ENCODE measurements around the gene DLX1. TPM values are rescaled to one million over a fixed set of nuclear protein-coding genes. Genes with fewer than 3 reads are reported as not detected.
"Not testable (repeated sequence)": the region's sequence is repeated elsewhere in the genome, so short reads cannot be mapped to it uniquely, and the experiment has no call there.

The DLX1 gene
- total RNA-seq, 1 experiment from 2014 or later = 0.87 TPM

DNA sequence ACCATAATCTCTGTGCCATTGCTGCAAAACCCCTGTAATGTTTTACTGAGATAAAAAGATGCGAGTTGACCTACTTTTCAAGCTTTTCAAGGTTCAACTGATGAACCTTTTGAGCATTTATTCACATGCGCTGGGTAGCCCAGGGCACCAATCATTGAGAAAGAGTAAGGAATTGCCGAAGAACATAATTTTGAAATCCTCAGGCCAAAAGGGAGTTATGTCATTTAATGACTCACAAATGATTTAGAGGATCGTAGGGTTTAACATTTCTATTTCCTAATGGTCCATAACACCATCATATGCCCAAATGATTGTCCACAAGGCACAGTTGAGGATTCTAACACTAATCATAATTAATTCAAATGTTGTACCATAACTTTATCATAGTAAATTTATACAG is 20.2 kb upstream of the DLX1 start:
- Histone ChIP-seq H3K9me2 (ENCODE audit: insufficient read depth) (no peaks in the 10 kb centered on the region), H2AFZ (no peak overlapping the region), H4K20me1 (ENCODE audit: insufficient read depth) (no peaks in the 10 kb centered on the region), H3K9me3 (ENCODE audit: insufficient read depth, low read depth) (no peaks in the 10 kb centered on the region), H3K36me3 (ENCODE audit: low read depth) (0 out of 2 replicates have a peak, but pooled peaks cover 10% of the 10 kb centered on the region), H3K27ac (no peak overlapping the region), H3K4me3 (no peak overlapping the region), H3K4me2 (no peak overlapping the region), H3K4me1 (replicated peaks; ENCODE audit: insufficient read depth) (no peaks in the 10 kb centered on the region), H3K27me3 (ENCODE audit: insufficient read depth, low read depth) (no peaks in the 10 kb centered on the region), H3K79me2 (ENCODE audit: low read depth) (no peaks in the 10 kb centered on the region), H3F3A (ENCODE audit: insufficient read depth, low read depth) (no peaks in the 10 kb centered on the region)
- BruUV-seq (replicated peaks) = no TSS peak
- ChIA-PET CTCF (no interaction called here), POLR2A (ENCODE audit: unreplicated experiment) (no interaction called here)
- intact Hi-C loops (cut with micrococcal nuclease; ENCODE audit: unreplicated experiment) = no loop called here
- TF ChIP-seq EZH2 (IDR thresholded peaks at IDR 0.05; ENCODE audit: low read depth) = no peak
- TF ChIP-seq, protein P1, sequence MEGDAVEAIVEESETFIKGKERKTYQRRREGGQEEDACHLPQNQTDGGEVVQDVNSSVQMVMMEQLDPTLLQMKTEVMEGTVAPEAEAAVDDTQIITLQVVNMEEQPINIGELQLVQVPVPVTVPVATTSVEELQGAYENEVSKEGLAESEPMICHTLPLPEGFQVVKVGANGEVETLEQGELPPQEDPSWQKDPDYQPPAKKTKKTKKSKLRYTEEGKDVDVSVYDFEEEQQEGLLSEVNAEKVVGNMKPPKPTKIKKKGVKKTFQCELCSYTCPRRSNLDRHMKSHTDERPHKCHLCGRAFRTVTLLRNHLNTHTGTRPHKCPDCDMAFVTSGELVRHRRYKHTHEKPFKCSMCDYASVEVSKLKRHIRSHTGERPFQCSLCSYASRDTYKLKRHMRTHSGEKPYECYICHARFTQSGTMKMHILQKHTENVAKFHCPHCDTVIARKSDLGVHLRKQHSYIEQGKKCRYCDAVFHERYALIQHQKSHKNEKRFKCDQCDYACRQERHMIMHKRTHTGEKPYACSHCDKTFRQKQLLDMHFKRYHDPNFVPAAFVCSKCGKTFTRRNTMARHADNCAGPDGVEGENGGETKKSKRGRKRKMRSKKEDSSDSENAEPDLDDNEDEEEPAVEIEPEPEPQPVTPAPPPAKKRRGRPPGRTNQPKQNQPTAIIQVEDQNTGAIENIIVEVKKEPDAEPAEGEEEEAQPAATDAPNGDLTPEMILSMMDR (conservative IDR thresholded peaks at IDR 0.05) = no peak
- no peak for DNase-seq

DNA sequence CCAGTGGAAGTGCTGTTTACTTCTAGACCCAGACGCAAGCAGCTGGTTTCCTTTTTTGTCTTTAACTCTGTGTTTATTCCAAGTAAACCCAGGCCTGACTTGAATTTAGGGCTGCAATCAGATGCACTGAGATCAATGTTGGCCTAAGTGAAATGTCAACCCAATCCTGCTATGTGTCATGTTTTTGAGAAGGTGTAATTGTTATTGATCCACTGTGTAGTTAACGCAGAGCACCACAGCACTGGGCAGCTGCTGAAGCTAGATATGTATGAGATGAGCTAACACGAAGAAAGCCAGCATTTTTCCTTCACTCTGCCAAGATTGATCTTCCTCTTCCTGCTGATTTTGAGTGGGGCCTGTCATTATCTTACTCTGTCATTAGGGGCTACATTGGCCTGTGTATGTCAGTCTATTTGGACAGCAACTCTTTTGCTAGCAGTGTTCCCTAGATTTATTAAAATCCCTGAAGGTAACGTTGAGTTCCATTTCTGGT is 18.9 kb upstream of the DLX1 start:
- Histone ChIP-seq H3F3A (ENCODE audit: insufficient read depth, low read depth) (no peaks in the 10 kb centered on the region), H3K27ac (no peak overlapping the region), H3K9me2 (ENCODE audit: insufficient read depth) (no peaks in the 10 kb centered on the region), H3K9me3 (ENCODE audit: insufficient read depth, low read depth) (no peaks in the 10 kb centered on the region), H3K4me3 (no peak overlapping the region), H4K20me1 (ENCODE audit: insufficient read depth) (no peaks in the 10 kb centered on the region), H3K4me1 (replicated peaks; ENCODE audit: insufficient read depth) (no peaks in the 10 kb centered on the region), H3K27me3 (ENCODE audit: insufficient read depth, low read depth) (no peaks in the 10 kb centered on the region), H3K79me2 (ENCODE audit: low read depth) (no peaks in the 10 kb centered on the region), H2AFZ (no peak overlapping the region), H3K36me3 (ENCODE audit: low read depth) (0 out of 2 replicates have a peak, but pooled peaks cover 10% of the 10 kb centered on the region), H3K4me2 (no peak overlapping the region)
- no TSS peak for BruUV-seq (replicated peaks)
- POLR2A ChIA-PET (ENCODE audit: unreplicated experiment) = no interaction called here
- CTCF ChIA-PET = interaction anchor here (0.7 kb wide), 2 partner anchors 61 to 493 kb away, joined by 4 to 6 read pairs; no protein-coding TSS in a partner anchor
- intact Hi-C loops (cut with micrococcal nuclease; ENCODE audit: unreplicated experiment) = no loop called here
- DNase-seq = no peak
- no peak for TF ChIP-seq EZH2 (IDR thresholded peaks at IDR 0.05; ENCODE audit: low read depth)
- TF ChIP-seq, protein P1 (conservative IDR thresholded peaks at IDR 0.05) = no peak

DNA sequence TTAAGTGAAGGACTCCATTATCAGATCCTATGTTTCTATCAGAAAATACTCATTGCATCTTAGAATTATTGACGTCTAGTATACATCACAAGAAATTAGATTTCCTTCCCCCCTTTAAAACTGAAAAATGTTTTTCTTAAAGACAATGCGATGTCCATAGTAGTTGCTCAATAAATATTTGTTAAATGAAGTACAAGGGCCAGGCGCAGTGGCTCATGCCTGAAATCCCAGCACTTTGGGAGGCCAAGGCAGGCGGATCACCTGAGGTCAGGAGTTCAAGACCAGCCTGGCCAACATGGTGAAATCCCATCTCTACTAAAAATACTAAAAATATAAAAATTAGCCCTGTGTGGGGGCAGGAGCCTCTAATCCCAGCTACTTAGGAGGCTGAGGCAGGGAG is 17.4 kb upstream of the DLX1 start:
- H3K36me3 ChIP-seq (ENCODE audit: low read depth); H3K27me3 ChIP-seq (ENCODE audit: insufficient read depth, low read depth); H3K9me2 ChIP-seq (ENCODE audit: insufficient read depth); H3K4me3 ChIP-seq; DNase-seq; H4K20me1 ChIP-seq (ENCODE audit: insufficient read depth); BruUV-seq (replicated peaks); H3K4me1 ChIP-seq (replicated peaks; ENCODE audit: insufficient read depth); H3K4me2 ChIP-seq; intact Hi-C loops (cut with micrococcal nuclease; ENCODE audit: unreplicated experiment); POLR2A ChIA-PET (ENCODE audit: unreplicated experiment); H3K79me2 ChIP-seq (ENCODE audit: low read depth); H3K27ac ChIP-seq; H3F3A ChIP-seq (ENCODE audit: insufficient read depth, low read depth); H3K9me3 ChIP-seq (ENCODE audit: insufficient read depth, low read depth); CTCF ChIA-PET; H2AFZ ChIP-seq: not testable (repeated sequence)

DNA sequence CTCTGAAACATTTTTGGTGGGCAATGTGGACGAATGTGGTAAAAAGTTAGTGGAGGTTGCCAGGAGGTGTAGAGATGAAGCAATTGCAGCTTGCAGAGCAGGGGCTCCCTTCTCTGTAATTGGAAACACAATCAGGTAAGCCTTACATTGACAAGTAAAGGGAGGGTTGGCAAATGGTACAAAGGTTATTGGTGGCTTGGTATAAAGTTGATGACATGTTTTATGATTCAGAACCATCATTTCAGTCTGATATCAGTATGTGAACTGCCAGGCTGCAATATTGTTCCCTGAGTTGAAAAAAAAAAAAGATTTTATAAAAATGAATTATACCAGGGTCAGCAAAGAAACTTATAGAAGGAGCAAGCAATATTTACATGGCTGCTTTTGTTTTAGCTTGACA is 14.4 kb upstream of the DLX1 start:
- no peak for TF ChIP-seq EZH2 (IDR thresholded peaks at IDR 0.05; ENCODE audit: low read depth)
- TF ChIP-seq, protein P1 (conservative IDR thresholded peaks at IDR 0.05) = no peak
- H3K27ac ChIP-seq = no peak overlapping the region
- ChIA-PET CTCF (no interaction called here), POLR2A (ENCODE audit: unreplicated experiment) (no interaction called here)
- no peaks in the 10 kb centered on the region for H3K79me2 ChIP-seq (ENCODE audit: low read depth)
- DNase-seq = no peak
- H3K4me3 ChIP-seq = no peak overlapping the region
- H3K9me2 ChIP-seq (ENCODE audit: insufficient read depth) = no peaks in the 10 kb centered on the region
- no peak overlapping the region for H2AFZ ChIP-seq
- H4K20me1 ChIP-seq (ENCODE audit: insufficient read depth) = no peaks in the 10 kb centered on the region
- H3K27me3 ChIP-seq (ENCODE audit: insufficient read depth, low read depth) = no peaks in the 10 kb centered on the region
- intact Hi-C loops (cut with micrococcal nuclease; ENCODE audit: unreplicated experiment) = no loop called here
- H3K36me3 ChIP-seq (ENCODE audit: low read depth) = peaks cover 8% of the 10 kb centered on the region; the same call in 1 of the 2 replicates
- no peaks in the 10 kb centered on the region for H3F3A ChIP-seq (ENCODE audit: insufficient read depth, low read depth)
- H3K4me2 ChIP-seq = no peak overlapping the region
- BruUV-seq (replicated peaks) = no TSS peak
- H3K9me3 ChIP-seq (ENCODE audit: insufficient read depth, low read depth) = no peaks in the 10 kb centered on the region
- no peaks in the 10 kb centered on the region for H3K4me1 ChIP-seq (replicated peaks; ENCODE audit: insufficient read depth)

All from PC-9 (cell line).